Measurements from ENCODE around the gene CAMTA1.

The CAMTA1 gene

DNA sequence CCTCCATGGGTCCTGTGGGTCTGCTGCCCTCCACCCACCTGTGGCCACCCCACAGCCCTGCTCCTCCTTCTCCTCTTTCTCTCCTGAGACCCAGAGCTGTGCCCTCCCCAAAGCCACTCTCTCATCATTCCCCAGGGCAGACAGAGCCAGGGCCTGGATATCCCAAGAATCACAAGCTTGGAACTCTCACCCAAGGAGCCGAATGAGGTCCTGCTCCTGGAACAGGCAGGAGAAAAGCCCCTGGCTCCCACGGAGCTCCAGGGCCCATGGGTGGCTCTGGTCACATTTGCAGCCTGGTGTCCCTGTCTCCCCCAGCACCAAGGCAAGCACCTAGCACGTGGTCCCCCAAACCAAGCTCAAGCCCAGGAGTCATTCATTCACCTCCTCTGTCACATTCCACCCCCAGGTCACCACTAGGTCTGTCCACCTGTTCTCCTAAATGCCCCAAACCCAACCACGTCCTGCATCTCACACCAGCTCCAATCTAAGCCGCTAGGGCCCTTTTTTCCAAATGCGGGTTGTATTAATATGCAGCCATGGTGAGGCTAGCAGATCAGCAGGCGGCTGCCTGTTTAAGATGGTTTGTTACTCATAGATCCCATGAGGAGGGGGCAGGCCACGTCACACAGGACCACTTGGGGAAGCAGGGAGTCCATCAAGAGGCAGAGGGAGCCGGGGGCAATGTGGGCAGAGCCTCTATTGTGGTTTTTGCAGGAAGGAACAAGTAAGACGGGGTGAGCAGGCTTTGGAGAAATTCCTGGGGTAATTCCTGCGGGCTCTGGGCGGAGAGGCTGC, 770.3 kb downstream of the CAMTA1 start:
- no peak overlapping the region for H3K9ac ChIP-seq (ENCODE audit: low read length)
- no peaks in the 10 kb centered on the region for H3K9me3 ChIP-seq (ENCODE audit: control insufficient read depth, low read depth, low read length)
- peaks cover 8% of the 10 kb centered on the region for H3K4me1 ChIP-seq (ENCODE audit: control insufficient read depth, low read depth, low read length)
- no peaks in the 10 kb centered on the region for H3K27me3 ChIP-seq (ENCODE audit: control insufficient read depth, insufficient read depth, low read length)
- H3K27ac ChIP-seq (ENCODE audit: low read length), result no peak overlapping the region
- H3K36me3 ChIP-seq (ENCODE audit: control insufficient read depth, low read depth, low read length), result no peaks in the 10 kb centered on the region
- H3K4me3 ChIP-seq (ENCODE audit: low read length), result no peak overlapping the region

- Histone ChIP-seq H3K4me3 (ENCODE audit: low read length) (no peak overlapping the region), H3K27ac (ENCODE audit: low read length) (no peak overlapping the region), H3K27me3 (ENCODE audit: control insufficient read depth, insufficient read depth, low read length) (no peaks in the 10 kb centered on the region), H3K9me3 (ENCODE audit: control insufficient read depth, low read depth, low read length) (no peaks in the 10 kb centered on the region), H3K4me1 (ENCODE audit: control insufficient read depth, low read depth, low read length) (no peaks in the 10 kb centered on the region), H3K36me3 (ENCODE audit: control insufficient read depth, low read depth, low read length) (no peaks in the 10 kb centered on the region), H3K9ac (ENCODE audit: low read length) (no peak overlapping the region)
Measured at GRCh38 chr1:7557301-7557891, 772.1 kb downstream of the CAMTA1 start.

DNA sequence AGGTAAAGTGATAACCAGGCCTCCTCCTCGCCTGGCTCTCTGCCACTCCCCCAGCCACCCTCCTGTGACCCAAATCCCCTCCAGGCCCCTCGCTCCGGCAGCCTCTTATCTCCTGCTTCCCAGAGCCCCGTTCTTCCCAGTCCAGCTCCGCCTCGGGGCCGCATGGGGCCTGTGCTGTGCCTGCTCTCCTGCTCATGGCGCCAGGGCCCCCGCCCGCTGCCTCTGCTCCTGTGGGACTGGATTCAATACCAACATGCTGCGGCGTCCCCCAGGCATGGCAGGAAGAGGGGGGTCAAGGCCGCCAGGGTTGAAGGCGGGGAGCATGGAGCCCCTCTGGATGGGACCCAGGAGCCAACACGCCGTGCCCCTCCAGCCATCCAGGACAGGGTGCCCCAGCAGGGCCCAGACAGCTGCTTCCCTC, 772.8 kb downstream of the CAMTA1 start:
- H3K36me3 ChIP-seq (ENCODE audit: control insufficient read depth, low read depth, low read length), result no peaks in the 10 kb centered on the region
- H3K9ac ChIP-seq (ENCODE audit: low read length), result no peak overlapping the region
- H3K4me1 ChIP-seq (ENCODE audit: control insufficient read depth, low read depth, low read length), result no peaks in the 10 kb centered on the region
- no peak overlapping the region for H3K27ac ChIP-seq (ENCODE audit: low read length)
- no peaks in the 10 kb centered on the region for H3K9me3 ChIP-seq (ENCODE audit: control insufficient read depth, low read depth, low read length)
- no peak overlapping the region for H3K4me3 ChIP-seq (ENCODE audit: low read length)
- H3K27me3 ChIP-seq (ENCODE audit: control insufficient read depth, insufficient read depth, low read length), result no peaks in the 10 kb centered on the region

DNA sequence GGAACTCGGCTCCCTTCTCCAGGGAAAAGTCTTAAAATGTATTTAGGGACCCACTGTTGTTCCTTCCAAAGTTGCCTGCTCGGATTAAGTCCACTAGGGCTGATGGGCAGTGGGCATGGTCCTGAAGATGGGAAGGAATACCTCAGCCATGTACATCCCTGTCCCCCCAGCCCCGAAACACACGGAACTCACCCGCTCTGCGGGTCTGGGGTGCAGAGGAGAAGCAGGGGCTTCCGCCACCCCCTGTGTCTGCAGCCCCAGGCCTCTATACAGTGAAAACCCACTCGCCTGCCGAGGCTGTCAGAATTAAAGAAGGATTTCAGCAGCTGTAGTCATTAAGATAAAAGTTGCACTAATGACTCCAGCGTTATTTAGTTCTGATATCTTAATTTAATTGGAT, 773.2 kb downstream of the CAMTA1 start:
- Histone ChIP-seq H3K9me3 (ENCODE audit: control insufficient read depth, low read depth, low read length) (no peaks in the 10 kb centered on the region), H3K4me1 (ENCODE audit: control insufficient read depth, low read depth, low read length) (no peaks in the 10 kb centered on the region), H3K27me3 (ENCODE audit: control insufficient read depth, insufficient read depth, low read length) (no peaks in the 10 kb centered on the region), H3K9ac (ENCODE audit: low read length) (no peak overlapping the region), H3K4me3 (ENCODE audit: low read length) (no peak overlapping the region), H3K27ac (ENCODE audit: low read length) (no peak overlapping the region), H3K36me3 (ENCODE audit: control insufficient read depth, low read depth, low read length) (no peaks in the 10 kb centered on the region)

- Histone ChIP-seq H3K9ac (ENCODE audit: low read length) (no peak overlapping the region), H3K4me1 (ENCODE audit: control insufficient read depth, low read depth, low read length) (no peaks in the 10 kb centered on the region), H3K4me3 (ENCODE audit: low read length) (no peak overlapping the region), H3K27ac (ENCODE audit: low read length) (no peak overlapping the region), H3K36me3 (ENCODE audit: control insufficient read depth, low read depth, low read length) (no peaks in the 10 kb centered on the region), H3K9me3 (ENCODE audit: control insufficient read depth, low read depth, low read length) (no peaks in the 10 kb centered on the region), H3K27me3 (ENCODE audit: control insufficient read depth, insufficient read depth, low read length) (no peaks in the 10 kb centered on the region)
Measured at GRCh38 chr1:7558921-7559869, 773.9 kb downstream of the CAMTA1 start.

GRCh38 chr1:7560128-7560527, 774.9 kb downstream of the CAMTA1 start:
- Histone ChIP-seq H3K4me3 (ENCODE audit: low read length) (no peak overlapping the region), H3K4me1 (ENCODE audit: control insufficient read depth, low read depth, low read length) (no peaks in the 10 kb centered on the region), H3K9me3 (ENCODE audit: control insufficient read depth, low read depth, low read length) (no peaks in the 10 kb centered on the region), H3K27me3 (ENCODE audit: control insufficient read depth, insufficient read depth, low read length) (no peaks in the 10 kb centered on the region), H3K9ac (ENCODE audit: low read length) (no peak overlapping the region), H3K36me3 (ENCODE audit: control insufficient read depth, low read depth, low read length) (no peaks in the 10 kb centered on the region), H3K27ac (ENCODE audit: low read length) (no peak overlapping the region)

DNA sequence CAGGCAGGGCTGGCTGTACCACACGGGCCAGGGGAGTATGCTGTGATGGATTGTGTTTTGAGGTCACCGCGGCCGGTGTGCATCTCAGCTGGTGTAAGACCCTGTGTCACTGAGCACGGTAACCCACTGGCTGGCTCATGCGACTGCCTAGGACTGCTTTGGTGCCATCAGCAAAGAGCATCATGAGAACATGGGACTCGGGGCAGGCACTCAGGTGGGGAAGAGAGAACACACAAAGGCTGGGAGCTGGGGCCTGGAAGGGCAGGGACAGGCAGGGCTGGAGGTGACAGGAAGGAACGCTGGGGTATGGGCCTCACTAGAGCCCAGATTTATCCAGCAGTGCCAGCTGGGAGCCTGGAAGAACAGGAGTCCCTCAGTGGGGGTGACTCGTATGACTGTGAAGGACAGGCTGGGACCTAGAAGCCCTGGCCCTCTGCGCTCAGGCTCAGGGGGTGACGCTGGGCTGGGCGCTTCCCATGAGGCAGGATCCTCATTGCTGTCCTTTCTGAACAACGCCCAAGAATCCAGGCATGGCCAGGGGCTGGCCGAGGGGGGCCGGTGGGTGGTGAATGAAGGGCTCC, 775.4 kb downstream of the CAMTA1 start:
- no peaks in the 10 kb centered on the region for H3K36me3 ChIP-seq (ENCODE audit: control insufficient read depth, low read depth, low read length)

GRCh38 chr1:7561331-7561921, 776.2 kb downstream of the CAMTA1 start:
- H3K4me3 ChIP-seq (ENCODE audit: low read length), result no peak overlapping the region
- no peaks in the 10 kb centered on the region for H3K27me3 ChIP-seq (ENCODE audit: control insufficient read depth, insufficient read depth, low read length)
- H3K36me3 ChIP-seq (ENCODE audit: control insufficient read depth, low read depth, low read length), result no peaks in the 10 kb centered on the region
- no peak overlapping the region for H3K27ac ChIP-seq (ENCODE audit: low read length)
- no peaks in the 10 kb centered on the region for H3K9me3 ChIP-seq (ENCODE audit: control insufficient read depth, low read depth, low read length)
- no peak overlapping the region for H3K9ac ChIP-seq (ENCODE audit: low read length)
- H3K4me1 ChIP-seq (ENCODE audit: control insufficient read depth, low read depth, low read length), result no peaks in the 10 kb centered on the region

More for the DNA sequence above, 775.4 kb downstream of the CAMTA1 start:
- Histone ChIP-seq H3K27me3 (ENCODE audit: control insufficient read depth, insufficient read depth, low read length) (no peaks in the 10 kb centered on the region), H3K9me3 (ENCODE audit: control insufficient read depth, low read depth, low read length) (no peaks in the 10 kb centered on the region), H3K27ac (ENCODE audit: low read length) (no peak overlapping the region), H3K9ac (ENCODE audit: low read length) (no peak overlapping the region), H3K4me3 (ENCODE audit: low read length) (no peak overlapping the region), H3K4me1 (ENCODE audit: control insufficient read depth, low read depth, low read length) (no peaks in the 10 kb centered on the region)

DNA sequence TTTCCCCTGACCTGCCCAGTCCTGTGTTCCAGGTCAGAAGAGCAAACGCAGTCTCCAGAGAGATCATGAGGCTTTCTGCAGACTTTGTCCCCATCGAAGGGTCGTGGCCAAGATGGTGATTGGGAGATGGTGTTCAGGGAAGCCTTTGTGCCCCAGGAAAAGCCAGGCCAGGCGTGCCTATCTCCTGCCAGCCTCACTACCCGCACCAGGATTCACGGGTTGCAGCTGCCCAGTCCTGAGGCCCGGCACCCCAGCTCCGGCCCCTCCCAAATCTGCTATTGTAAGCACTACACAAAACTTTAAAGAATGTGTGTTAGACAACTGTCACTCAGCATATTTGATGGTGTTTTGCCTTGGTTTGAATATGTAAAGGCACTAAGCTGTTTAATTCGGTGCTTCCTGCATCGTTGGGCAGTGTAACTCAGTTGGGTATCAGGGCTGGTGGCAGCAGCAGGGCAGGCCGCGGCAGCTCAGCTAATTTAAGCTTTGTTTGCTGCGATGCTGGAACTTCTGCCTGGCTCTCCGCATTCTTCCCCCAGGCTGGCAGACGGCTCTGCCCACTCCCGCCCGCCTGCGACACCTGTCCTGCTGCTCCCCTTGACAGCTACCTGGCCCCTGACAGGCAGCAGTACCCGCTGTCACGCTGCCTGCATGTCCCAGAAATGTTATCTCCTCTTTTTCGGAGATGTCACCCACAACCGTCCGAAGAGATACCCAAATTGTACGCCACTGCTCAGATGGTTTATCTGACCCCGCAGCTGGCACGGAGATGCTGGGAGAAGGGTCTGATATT, 776.9 kb downstream of the CAMTA1 start:
- no peak overlapping the region for H3K9ac ChIP-seq (ENCODE audit: low read length)
- H3K27me3 ChIP-seq (ENCODE audit: control insufficient read depth, insufficient read depth, low read length), result no peaks in the 10 kb centered on the region
- no peak overlapping the region for H3K4me3 ChIP-seq (ENCODE audit: low read length)
- H3K4me1 ChIP-seq (ENCODE audit: control insufficient read depth, low read depth, low read length), result no peaks in the 10 kb centered on the region
- no peaks in the 10 kb centered on the region for H3K9me3 ChIP-seq (ENCODE audit: control insufficient read depth, low read depth, low read length)
- H3K36me3 ChIP-seq (ENCODE audit: control insufficient read depth, low read depth, low read length), result no peaks in the 10 kb centered on the region
- H3K27ac ChIP-seq (ENCODE audit: low read length), result no peak overlapping the region

- no peak overlapping the region for H3K4me3 ChIP-seq (ENCODE audit: low read length)
- no peaks in the 10 kb centered on the region for H3K36me3 ChIP-seq (ENCODE audit: control insufficient read depth, low read depth, low read length)
- H3K4me1 ChIP-seq (ENCODE audit: control insufficient read depth, low read depth, low read length), result no peaks in the 10 kb centered on the region
- H3K9ac ChIP-seq (ENCODE audit: low read length), result no peak overlapping the region
- H3K9me3 ChIP-seq (ENCODE audit: control insufficient read depth, low read depth, low read length), result no peaks in the 10 kb centered on the region
- no peaks in the 10 kb centered on the region for H3K27me3 ChIP-seq (ENCODE audit: control insufficient read depth, insufficient read depth, low read length)
- no peak overlapping the region for H3K27ac ChIP-seq (ENCODE audit: low read length)
Measured at GRCh38 chr1:7562729-7563605, 777.7 kb downstream of the CAMTA1 start.
